Activated T-helper 9 cell treated with anti-CD3 and anti-CD28 coated beads, Interleukin-2, amount 50 U/mL, for 16 hours (primary cell): ENCODE measurements around the gene DENND6A.
"Not testable (repeated sequence)": the region's sequence is repeated elsewhere in the genome, so short reads cannot be mapped to it uniquely, and the experiment has no call there.

ENCODE experiments used
- DNase-seq: peaks from one replicate; pipeline ENCODE4 v3.0.0-alpha.2; 2020; ENCODE audit warnings: low read depth

Gene DENND6A

DNA sequence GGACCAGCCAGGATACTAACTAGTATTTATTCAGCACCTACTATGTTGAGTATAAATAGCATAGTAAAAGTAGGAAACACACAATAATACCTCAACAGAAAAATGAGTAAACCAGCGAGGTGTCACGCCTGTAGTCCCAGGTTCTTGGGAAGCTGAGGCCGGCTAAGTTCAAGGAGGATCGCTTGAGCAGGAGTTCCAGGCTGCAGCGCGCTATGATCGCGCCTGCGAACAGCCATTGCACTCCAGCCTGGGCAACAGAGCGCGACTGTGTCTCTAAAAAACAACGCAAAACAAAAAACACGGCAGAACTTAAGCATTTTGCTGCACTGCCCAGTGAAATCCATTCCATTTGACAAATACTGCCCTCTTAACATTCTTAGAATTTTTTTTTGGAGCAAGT, 1.3 kb upstream of the DENND6A start:
- no peak for DNase-seq

GRCh38 chr3:57692133-57692395, 813 bp downstream of the DENND6A start:
- DNase-seq: not testable (repeated sequence)

DNA sequence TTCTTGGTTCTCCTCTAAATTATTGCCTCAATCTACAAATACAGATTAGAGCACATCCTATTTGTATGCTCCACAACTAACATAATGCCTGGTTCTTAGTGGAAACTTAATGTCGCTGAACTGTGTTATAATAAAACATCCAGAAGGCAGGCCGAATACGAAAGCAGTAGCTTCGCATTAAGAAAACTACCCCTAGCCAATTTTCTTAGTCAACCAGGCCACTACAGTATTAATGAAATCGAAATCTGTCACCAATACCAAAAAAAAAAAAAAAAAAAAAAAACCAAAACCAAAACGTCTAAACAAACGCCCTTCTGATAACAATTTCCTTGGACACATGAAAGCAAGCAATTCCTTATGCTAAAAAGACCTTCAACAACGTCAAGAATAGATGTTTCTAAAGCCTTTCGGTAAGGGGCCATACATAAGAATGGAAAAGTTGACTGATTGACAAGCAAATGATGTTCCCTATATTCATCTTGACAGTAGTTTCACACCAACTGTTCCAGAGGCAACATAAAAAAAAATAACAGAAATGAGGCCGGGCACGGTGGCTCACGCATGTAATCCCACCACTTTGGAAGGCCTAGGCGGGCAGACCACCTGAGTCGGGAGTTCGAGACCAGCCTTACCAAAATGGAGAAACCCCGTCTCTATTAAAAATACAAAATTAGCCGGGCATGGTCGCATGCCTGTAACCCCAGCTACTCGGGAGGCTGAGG, 1.3 kb downstream of the DENND6A start:
- no peak for DNase-seq

- no peak for DNase-seq
Measured at GRCh38 chr3:57689367-57690053, 3.4 kb downstream of the DENND6A start.

GRCh38 chr3:57688291-57688690, 4.6 kb downstream of the DENND6A start:
- no peak for DNase-seq

DNA sequence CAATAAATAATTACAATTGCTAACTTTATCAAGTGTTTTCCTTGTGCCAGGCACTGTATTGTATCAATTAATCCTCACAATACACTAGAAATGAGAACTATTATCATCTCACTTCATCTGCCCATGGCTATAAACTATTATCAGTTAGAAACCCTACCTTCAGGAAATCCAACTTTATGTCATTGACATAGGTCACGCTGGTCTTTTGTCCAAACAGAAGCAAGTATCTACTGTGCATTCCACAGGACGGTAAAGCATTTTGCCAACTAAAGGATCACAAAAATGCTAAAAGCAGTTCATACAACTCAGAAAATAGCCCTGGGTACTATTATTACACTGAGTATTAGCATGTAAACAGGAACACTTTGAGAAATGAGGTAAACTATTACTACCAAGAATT, 9.6 kb downstream of the DENND6A start:
- no peak for DNase-seq

DNA sequence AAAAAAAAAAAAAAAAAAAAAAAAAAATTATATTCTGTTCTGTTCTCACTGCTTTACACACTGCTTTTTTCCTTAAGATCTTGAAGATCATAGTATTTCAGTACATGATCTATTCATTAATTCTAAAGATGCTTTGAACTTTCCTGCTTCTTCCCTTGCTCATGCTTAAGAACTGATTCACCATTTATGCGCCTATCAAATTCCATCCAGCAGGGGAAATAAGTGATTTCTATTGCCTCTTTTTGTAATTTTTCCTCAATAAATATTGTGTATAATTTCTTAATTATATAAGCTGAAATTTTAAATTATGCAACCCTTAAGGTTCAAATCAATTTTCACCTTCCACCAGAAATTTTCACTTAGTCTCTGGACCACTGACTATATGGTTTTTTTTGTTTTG, 10.6 kb downstream of the DENND6A start:
- no peak for DNase-seq

DNA sequence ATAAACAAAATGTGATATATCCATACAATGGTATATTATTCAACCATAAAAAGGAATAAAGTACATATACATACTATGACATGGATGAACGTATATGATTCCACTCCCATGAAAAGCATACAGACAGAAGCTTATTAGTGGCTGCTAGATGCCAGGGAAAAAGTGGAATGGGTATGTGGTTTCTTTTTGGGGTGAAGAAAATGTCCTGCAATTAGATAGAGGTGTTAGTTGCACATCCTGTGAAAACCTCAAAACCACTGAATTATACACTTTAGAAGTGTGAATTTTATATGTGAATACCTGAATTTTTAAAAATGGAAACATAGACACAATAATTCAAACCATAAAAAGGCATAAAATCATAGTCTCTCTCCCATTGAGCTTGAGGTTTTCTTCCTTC, 11.2 kb downstream of the DENND6A start:
- DNase-seq: no peak

- DNase-seq: no peak
Measured at GRCh38 chr3:57680046-57680445, 12.8 kb downstream of the DENND6A start.

DNA sequence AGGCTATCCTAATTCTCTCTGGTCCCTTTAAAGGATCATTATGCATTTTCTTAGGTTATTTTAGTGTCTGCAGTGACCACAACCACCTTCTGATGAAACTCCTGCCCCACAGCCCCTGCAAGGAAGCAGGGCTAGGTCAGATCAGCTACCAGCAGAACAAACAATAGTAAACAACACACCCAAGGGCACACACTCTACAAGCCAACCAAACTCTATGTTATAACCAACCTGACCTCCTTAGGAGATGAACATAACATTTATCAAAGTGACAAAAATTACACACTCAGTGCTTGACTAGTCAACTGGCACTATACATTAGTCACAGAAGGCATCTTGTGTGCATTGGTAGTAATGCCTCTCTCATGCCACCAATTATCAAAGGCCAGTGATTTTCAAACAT, 17.3 kb downstream of the DENND6A start:
- DNase-seq: no peak

- DNase-seq: no peak
Measured at GRCh38 chr3:57673156-57673555, 19.7 kb downstream of the DENND6A start.

- DNase-seq: no peak
Measured at GRCh38 chr3:57670543-57670942, 22.3 kb downstream of the DENND6A start.

GRCh38 chr3:57661404-57661803, 31.5 kb downstream of the DENND6A start:
- DNase-seq: no peak

GRCh38 chr3:57659806-57660439, 33.0 kb downstream of the DENND6A start:
- no peak for DNase-seq

GRCh38 chr3:57659004-57659673, 33.7 kb downstream of the DENND6A start:
- DNase-seq: no peak

- no peak for DNase-seq
Measured at GRCh38 chr3:57658536-57658935, 34.3 kb downstream of the DENND6A start.

GRCh38 chr3:57655727-57656126, 37.1 kb downstream of the DENND6A start:
- no peak for DNase-seq

- DNase-seq: no peak
Measured at GRCh38 chr3:57654267-57654666, 38.6 kb downstream of the DENND6A start.

DNA sequence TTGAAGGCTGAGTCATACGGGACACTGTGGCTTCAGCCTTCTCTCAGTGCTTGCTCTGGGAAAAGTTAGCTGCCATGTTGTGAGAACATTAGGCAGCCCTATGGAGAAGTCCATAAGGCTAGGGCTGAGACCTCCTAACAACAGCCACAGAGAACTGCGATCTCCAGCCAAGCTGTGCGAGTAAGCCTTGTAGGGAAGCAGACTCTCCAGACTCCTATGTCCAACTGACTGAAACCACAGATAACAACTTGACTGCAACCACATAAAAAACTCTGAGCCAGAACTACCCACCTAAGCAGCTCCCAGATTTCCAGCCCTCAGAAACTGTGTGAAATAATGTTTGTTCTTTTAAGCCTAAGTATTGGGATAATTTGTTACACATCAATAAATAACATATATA, 40.7 kb downstream of the DENND6A start:
- no peak for DNase-seq

- no peak for DNase-seq
Measured at GRCh38 chr3:57647292-57647940, 45.5 kb downstream of the DENND6A start.

DNA sequence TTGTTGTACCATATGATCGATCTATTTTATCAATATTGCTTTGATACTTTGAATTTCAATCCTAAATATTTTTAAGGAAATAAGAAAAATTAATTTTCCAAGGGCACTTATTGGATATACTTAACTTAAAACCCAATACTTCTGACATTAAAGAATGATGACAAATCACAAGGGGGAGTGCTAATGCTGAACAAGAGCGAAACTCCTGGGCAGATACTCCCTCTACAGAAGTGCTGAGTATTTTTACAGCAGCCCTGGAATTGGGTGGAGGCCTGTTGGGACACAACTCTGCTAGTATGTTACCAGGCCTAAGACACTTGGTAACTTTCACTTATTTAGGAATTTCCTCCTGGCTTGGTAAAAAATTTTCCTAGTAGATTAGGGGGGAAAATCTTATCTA, 46.2 kb downstream of the DENND6A start:
- DNase-seq: no peak

DNA sequence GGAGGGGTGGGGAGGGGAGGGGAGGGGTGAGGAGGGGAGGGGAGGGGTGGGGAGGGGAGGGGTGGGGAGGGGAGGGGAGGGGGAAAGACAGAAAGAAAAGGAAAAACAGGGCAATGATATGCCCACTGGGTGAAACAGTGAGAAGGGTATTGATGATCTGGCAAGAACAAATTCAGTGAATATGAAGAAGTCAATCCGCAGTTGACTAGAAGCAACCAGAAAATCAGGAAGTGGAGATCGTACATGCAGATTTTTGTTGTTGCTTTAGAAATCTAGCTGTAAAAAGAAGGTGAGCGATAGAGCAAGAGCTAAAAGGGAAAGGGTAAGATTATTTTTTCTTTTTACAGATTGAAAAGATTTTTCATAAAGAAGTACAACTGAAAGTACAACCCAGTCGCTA, 48.1 kb downstream of the DENND6A start:
- no peak for DNase-seq

DNA sequence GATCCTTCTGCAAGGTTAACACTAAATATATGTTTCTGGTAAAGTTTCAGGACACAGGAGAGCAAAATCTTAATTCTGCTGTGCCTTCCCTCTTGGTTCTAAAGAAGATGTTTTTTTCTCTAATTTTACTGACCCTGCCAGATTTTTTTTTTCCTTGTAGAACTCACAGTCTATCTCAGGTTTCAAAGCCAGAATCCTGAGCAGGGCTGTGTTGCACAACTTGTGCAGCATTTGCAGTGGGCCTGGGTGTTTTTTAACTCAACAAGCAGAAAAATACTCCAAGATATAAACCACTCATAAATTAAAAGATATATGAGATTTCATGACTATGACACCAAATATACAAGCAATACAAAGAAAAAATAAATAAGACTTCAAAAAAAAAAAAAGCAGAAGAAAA, 55.5 kb downstream of the DENND6A start:
- no peak for DNase-seq
